Midbrain (tissue), 1 donor: ENCODE data around the gene CSNK1G2.

Experiments used
- DNase-seq: peaks from one replicate; lab custom pipeline; 2025; lab: John Stamatoyannopoulos, UW

The CSNK1G2 gene

DNA sequence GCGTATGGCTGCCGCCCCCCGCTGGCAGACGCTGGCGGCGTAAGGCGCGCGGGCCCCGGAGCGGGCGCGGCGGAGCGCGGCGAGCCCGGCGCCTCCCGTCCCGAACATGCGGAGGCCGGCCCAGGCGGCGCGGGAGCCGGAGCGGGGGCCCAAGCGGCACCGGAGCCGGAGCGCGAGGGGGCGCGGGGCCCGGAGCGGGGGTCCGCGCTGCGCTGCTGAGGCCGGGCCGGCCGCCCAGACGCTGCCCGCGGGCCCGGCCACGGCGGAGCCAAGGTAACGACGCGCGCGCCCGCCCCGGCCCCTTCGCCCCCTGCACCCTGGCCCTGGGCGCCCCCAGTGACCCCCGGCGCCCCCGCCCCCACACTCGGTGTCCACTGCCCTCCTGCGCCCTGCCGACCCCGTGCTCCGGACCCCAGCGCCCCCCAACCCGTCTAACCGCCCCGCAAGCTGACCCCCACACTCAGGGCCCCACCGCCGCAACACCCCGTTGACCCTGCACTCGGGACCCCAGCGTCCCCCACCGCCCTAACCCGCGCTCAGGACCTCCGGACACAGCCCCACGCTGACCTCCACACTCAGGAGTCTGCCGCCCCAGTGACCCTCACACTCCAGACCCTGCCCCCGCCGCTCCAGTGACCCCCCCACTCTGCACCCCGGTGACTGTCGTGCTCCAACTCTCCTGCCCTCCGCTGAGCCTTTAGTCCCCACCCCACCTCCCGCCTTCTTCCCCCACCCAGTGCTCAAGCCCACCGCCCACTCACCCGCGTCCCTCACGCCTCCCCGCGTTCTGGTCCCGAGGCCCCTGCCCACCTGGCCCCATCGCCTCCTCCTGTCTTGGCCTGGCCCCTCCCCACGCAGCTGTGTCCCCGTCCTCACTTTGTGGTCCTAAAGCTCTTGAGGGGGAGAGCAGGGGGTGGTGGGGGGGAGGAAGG, at the start of gene CSNK1G2:
CSNK1G2 (plus strand) TSS at position 27 of the 932 bp plus-strand sequence. CDS start 28,601 bp downstream, outside the sequence.
- no peak for DNase-seq

DNA sequence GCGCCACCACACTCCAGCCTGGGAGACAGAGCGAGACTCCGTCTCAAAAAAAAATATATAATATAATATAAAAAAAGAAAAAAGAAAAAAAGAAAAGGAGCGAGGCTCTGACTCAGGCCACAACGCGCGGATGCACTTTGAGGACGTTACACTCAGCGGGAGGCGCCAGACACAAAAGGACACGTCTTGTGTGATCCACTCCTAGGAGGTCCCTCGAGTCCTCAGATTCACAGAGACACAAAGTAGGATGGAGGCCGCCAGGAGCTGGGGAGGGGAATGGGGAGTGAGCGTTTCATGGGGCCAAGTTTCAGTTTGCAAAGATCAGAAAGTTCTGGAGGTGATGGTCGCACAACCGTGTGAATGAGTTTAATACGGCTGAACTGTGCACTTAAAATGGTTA, 47.2 kb upstream of the CSNK1G2 start:
- DNase-seq, result no peak

DNA sequence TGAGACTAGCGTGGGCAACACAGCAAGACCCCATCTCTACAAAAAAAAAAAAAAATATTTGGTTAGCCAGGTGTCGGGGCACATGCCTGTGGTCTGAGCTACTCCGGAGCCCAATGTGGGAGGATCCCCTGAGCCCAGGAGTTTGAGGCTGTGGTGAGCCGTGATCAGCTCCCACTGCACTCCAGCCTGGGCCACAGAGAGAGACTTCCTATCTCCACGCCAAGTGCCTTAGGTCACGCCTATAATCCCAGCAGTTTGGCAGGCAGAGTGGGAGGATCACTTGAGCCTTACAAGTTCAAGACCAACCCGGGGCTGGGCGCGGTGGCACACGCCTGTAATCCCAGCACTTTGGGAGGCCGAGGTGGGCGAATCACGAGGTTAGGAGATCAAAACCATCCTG, 44.5 kb upstream of the CSNK1G2 start:
- no peak for DNase-seq

DNA sequence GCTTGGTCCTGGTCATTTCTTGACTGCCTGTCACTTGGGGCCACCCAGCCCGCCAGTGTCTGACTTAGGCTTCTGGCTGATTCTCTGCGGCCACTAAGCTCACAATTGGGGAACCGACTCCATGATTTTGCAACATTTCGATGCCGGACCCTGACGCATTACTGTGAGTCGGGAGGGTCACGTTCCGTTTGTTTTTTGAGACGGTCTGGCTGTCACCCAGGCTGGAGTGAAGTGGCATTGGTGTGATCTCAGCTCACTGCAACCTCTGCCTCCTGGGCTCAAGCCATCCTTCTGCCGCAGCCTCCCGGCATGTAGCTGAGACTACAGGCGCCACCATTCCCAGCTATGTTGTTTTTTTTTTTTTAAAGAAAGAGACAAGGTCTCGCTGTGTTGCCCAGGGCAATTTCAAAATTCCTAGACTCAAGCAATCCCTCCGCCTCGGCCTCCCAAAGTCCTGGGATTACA, 39.0 kb upstream of the CSNK1G2 start:
- no peak for DNase-seq

DNA sequence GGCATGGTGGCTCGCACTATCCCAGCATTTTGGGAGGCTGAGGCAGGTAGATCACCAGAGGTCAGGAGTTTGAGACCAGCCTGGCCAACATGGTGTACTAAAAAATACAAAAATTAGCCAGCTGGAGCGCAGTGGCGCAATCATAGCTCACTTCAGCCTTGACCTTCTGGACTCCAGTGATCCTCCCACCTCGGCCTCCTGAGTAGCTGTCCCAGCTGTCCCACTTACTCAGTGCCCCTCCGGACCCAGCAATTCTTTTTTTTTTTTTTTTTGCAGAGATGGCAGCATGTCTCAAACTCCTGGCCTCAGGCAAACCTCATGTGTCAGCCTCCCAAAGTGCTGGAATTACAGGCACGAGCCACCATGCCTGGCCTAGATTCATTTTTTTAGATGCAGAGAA, 38.0 kb upstream of the CSNK1G2 start:
- no peak for DNase-seq

DNA sequence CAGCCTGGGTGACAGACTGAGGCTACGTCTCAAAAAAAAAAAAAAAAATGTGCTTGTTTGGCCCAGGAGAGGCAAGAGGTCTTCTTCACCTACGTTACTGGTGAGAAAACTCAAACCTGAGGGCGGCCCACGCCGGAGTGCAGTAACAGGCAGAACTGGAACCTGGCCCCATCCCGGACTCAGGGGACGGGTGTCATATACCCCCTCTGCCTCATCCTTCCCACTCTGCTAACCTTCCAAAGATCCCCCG, 36.2 kb upstream of the CSNK1G2 start:
- DNase-seq, result no peak

DNA sequence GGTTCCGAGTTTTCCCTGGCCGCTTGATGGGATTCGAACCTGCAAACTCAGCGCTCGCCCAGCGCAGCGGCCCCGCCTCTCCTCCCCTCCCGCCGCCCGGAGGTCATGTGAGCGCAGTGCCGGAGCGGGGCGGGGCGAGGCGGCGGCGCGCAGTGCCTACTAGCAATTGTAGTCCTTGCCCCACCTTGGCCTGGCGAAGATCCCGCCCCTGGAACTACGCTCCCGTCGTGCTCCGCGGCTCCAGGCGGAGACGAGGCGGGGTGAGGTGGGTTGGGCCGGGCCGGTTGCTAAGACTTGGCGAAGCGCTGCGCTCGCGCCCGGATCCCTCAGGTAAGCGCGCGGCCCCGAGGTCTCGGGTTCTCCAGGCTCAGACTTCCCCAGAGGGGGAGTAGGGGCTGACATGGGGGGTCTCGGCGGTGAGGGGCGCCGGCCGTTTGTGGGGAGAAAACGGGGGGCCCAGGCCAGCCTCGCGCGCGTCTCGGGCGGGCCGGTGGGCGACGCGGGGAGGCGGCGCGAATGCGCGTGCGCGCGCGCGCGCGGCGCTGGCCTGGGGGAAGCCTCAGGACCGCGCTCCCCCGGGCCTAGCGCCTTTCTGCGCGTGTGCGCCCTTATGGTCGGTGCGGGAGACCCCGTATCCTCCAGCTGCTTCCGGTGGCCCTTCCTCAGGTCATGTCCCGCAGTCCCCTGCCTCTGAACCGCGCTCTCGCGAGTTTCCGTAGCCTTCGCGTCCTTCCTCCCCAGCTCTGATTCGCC, 35.7 kb upstream of the CSNK1G2 start, which contains the start of the genes ADAT3 and SCAMP4:
ADAT3 (plus strand) TSS at position 290 of the 753 bp plus-strand sequence. CDS start 6,649 bp downstream, outside the sequence.
SCAMP4 (plus strand) TSS at position 290 of the 753 bp plus-strand sequence. CDS start 9,621 bp downstream, outside the sequence.
- peak; percentile 97 for DNase-seq

DNA sequence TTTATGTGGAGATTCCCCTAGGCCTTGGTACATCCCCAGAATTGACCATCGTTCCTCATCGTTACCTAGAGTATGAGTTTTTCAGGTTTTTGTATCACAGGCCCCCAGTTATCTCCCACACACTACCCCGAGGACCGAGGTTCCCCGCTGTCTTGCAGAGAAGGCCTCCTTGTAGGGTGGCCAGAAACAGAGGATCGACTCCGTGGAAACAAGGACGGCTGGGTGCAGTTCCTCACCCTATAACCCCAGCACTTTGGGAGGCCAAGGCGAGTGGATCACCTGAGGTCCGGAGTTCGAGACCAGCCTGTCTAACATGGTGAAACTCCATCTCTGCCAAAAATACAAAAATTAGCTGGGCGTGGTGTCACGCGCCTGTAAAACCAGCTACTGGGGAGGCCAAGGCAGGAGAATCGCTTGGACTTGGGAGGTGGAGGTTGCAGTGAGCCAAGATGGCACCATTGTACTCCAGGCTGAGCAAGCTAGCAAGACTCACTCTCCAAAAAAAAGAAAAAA, 35.1 kb upstream of the CSNK1G2 start:
- no peak for DNase-seq

DNA sequence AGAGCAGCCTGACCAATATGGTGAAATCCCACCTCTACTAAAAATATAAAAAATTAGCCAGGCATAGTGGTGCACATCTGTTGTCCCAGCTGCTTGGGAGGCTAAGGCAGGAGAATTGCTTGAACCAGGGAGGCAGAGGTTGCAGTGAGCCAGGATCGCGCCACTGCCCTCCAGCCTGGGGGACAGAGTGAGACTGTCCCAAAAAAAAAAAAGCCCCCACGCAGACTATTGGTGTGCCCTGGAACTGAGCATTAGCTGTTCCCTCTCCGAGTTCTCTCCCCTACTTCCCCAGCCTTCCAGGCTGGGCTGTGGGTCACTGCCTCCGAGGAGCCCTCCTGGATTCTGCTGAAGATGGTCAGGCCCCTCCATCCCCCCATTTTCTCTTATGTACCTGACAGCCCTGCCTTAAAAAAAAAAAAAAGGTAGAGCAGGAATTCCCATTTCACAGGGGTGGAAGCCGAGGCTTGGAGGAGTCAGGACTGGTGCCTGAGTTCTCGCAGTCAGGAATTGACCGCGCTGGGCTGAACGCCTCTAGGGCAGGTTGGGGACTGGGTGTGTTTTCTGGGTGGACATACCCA, 33.9 kb upstream of the CSNK1G2 start:
- DNase-seq, result no peak

DNA sequence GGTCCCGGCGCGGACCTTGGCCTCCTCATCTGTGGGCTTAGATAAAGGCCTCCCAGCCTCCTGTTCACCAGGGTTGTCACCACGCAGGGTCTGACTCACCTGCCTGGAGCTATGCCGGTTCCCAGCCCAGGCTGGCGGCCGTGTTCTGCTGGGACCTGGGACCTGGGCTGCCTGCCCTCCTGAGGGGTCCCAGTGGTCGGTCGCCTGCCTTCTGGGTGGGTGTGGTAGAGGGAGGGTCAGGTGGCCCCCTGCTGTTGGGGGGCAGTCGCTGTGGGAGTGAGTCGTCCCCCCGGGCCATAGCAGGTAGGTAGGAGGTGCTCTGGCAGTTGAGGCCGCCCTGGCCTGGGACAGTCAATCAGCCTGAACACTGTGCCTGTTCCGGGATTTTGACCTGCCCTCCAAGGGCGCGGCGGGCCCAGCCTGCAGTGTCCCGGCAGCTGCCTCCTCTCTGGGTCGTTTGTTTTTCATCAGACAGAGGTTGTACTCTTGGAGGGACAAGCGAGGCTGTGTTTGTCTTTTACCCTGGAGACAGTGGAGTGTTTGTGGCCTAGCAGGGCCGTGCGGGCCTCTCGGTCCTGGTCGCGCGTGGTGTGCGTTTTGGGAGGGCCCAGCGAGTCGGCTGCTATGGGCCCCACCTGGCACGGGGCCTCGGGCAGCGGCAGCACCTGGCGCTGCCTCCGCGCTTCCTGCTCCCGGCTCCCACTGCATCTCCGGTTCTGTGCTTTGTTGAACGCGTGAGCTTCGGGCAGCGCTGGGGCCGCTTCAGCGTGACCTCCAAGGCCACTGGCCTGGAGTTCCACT, 33.2 kb upstream of the CSNK1G2 start:
- DNase-seq, result no peak

DNA sequence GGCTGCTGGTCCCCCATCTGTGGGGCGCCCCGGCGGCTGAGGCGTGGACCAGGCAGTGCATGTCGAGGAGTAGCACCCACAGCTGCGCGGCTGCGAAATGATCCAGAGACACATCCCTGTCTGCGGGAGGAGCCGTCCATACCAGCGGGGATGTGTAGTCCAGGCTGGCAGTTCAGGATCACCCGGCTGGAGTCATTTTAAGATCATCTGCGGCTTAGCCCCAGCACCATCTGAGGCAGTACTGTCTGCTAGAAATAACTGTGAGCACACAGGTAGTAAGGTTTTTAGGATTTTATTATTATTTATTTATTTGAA, 32.7 kb upstream of the CSNK1G2 start:
- no peak for DNase-seq

DNA sequence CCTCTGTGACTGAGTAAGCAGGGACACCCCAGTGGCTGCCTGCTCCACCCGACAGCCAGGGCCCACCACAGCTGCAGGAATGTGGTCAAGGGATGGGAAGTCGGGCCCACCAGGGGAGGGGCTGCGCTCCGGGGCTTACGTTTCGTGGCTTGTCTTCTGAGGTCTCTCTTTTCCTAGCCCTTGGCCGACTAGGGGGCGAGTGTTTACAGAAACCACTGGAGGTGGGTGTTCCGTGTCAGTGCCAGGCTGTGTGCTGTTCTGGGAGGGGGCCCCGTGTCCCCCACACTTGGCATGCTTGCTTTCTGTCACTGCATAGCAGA, 31.3 kb upstream of the CSNK1G2 start:
- DNase-seq, result no peak

DNA sequence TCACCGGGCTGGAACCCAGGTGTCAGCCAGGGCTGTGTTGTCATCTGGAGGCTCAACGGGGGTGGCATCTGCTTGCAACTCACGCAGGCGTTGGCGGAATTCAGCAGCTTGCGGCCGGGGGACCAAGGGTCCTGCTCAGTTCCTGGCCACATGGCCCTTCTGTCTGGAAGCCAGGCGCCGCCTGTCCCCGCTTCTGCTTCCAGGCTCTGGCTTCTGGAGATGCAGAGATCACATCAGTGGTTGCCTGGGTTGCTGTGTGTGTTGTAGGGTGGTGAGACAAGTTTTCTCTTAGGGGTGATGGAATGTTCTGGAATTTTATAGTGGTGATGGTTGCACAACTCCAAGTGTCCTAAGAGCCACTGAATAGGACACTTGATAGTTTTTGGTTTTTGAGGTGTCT, 30.8 kb upstream of the CSNK1G2 start:
- DNase-seq, result no peak

DNA sequence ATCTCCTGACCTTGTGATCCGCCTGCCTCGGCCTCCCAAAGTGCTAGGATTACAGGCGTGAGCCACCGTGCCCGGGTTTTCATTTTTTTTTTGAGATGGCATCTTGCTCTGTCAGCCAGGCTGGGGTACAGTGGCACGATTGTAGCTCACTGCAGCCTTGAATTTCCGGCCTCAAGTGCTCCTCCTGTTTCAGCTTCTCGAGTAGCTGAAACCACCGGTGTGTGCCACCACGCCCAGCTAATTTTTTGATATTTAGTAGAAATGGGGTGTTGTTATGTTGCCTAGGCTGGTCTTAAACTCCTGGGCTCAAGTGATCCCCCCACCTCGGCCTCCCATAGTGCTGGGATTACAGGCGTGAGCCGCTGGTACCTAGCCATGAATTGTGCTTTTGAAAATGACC, 29.9 kb upstream of the CSNK1G2 start:
- DNase-seq, result no peak

DNA sequence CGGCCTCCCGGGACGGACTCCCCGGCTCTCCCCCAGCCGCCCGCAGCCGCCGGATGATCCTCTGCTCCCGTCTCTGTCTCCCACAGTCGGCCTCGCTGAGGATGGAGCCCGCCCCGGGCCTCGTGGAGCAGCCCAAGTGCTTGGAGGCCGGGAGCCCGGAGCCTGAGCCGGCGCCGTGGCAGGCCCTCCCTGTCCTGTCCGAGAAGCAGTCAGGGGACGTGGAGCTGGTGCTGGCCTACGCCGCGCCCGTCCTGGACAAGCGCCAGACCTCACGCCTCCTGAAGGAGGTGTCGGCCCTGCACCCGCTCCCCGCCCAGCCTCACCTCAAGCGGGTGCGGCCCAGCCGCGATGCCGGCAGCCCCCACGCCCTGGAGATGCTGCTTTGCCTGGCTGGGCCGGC, 29.0 kb upstream of the CSNK1G2 start:
- DNase-seq, result no peak

DNA sequence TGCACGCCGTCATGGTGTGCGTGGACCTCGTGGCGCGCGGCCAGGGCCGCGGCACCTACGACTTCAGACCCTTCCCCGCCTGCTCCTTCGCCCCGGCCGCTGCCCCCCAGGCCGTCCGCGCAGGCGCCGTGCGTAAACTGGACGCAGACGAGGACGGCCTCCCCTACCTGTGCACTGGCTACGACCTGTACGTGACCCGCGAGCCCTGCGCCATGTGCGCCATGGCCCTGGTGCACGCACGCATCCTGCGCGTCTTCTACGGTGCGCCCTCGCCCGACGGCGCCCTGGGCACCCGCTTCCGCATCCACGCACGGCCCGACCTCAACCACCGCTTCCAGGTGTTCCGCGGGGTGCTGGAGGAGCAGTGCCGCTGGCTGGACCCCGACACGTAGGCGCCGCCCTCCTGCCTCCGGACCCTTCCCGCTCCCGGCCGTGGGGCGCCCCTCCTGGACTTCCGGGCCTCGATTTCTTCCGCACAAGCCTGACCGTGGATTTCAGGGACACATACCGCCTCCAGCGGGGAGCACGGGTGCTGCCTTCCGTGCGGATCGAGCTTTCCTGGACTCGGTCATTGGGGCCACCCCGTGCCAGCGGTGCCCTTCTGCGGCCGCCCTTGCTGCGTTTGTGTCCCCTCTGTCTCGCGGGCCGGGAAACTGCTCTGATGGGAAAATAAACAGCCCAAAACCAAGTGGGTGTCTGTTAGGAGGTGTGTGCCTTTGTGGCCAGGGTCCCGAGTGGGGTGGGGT, 28.0 kb upstream of the CSNK1G2 start:
- DNase-seq, result no peak

DNA sequence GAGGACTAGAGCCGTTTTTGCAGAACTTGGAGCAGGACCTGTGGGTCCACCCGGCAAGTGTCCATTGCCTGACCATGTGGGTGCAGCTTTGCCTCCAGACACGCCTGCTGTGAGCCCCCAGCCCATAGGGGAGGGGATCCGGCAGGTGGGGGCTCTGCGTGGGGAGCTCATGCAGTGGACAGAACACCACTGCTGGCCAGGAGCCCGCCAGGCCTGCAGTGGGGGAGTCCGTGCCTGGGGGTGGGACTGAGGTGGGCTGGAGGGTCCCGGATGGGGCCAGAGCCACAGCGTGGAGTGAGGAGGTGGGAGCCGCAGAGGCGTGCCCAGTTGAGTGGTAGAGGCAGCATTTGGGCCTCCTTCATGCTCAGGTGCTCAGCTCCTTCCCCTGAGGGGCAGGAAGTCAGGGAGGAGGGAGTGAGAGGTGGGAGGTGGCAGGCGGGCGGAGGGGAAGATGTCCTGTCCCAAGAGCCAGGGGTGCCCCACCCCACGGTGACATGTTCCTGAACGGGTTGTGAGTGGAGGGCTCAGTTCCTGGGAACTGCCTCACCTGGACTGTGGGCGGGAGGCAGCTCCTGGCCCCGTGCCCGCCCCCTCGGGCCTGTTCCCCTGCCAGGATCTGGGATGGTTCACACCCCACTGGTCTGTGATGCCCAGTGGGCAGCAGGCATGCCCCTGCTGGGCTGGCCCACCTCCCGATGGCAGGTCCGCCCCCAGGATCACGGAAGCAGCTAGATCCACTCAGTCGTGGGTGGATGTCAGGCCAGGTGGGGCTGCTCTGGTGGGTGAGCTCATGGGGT, 27.0 kb upstream of the CSNK1G2 start:
- DNase-seq, result no peak

DNA sequence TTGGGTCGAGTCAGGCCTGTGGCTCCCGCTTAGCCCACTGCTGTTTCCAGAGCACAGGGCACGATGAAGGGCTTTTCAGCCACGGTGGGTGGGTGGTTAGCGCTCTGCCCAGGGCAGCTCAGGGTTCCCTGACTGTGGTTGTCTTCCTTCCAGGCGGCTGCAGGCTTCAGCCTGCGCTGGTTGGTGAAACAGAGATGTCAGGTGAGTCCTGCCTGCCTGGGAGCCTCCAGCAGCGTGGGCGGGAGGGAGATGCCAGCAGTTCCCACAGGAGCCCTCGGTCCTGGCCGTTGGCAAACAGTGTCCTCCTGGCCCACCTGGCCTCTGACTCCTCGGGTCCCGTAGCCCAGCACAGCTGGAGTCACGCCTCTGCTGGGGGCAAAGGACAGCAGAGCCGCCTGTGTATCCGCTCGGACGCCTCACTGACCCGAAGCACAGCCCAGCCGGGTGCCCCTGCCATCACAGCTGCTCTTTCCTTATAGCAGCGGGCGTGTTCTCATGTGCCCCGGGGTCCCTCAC, 26.1 kb upstream of the CSNK1G2 start:
- DNase-seq, result no peak

DNA sequence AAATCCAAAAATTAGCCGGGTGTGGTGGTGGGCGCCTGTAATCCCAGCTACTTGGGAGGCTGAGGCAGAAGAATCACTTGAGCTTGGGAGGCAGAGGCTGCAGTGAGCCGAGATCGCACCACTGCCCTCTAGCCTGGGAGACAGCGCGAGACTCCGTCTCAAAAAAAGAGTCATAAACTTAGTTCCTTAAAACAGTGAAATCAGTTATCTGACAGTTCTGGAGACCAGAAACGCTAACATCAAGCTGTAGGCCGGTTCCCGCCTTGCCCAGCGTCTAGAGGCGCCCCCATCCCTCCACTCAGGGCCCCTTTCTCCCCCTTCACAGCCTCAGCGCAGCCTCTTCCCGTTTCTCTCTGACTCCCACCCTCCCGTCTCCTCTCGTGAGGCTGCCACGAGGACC, 23.8 kb upstream of the CSNK1G2 start:
- DNase-seq, result no peak

DNA sequence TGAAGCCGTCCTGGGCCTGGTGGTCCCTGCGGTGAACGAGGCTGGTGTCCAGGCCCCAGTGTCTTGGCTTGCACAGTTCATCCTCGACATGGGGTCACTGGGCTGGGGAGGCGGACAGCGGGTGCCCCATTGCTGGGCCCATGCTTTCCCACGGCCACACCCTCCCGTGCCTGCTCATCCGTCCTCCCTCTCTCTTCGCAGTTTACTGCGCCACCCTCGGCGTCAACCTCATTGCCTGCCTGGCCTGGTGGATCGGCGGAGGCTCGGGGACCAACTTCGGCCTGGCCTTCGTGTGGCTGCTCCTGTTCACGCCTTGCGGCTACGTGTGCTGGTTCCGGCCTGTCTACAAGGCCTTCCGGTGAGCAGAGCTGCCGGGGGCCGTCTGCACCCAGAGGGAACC, 23.0 kb upstream of the CSNK1G2 start:
- no peak for DNase-seq
